Measurements from ENCODE around the gene ELL. TPM values are rescaled to one million over a fixed set of nuclear protein-coding genes. Genes with fewer than 3 reads are reported as not detected.

The ELL gene
- total RNA-seq, 4 donors from 2014 or later, result 4.1 to 43.5 (median 21.7) TPM

GRCh38 chr19:18440415-18440877 is 81.4 kb downstream of the ELL start:
- H3K4me1 ChIP-seq, result peaks cover 0 to 10% of the 10 kb centered on the region in 2 donors
- no peak overlapping the region for H3K4me3 ChIP-seq
- peak overlapping the region in 1 of 2 donors; percentile 21 for H3K27ac ChIP-seq
- H3K27me3 ChIP-seq, result no peaks in the 10 kb centered on the region
- TF ChIP-seq, protein P1, sequence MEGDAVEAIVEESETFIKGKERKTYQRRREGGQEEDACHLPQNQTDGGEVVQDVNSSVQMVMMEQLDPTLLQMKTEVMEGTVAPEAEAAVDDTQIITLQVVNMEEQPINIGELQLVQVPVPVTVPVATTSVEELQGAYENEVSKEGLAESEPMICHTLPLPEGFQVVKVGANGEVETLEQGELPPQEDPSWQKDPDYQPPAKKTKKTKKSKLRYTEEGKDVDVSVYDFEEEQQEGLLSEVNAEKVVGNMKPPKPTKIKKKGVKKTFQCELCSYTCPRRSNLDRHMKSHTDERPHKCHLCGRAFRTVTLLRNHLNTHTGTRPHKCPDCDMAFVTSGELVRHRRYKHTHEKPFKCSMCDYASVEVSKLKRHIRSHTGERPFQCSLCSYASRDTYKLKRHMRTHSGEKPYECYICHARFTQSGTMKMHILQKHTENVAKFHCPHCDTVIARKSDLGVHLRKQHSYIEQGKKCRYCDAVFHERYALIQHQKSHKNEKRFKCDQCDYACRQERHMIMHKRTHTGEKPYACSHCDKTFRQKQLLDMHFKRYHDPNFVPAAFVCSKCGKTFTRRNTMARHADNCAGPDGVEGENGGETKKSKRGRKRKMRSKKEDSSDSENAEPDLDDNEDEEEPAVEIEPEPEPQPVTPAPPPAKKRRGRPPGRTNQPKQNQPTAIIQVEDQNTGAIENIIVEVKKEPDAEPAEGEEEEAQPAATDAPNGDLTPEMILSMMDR (IDR thresholded peaks at IDR 0.05), result peak in 3 of 4 experiments; percentile 8 to 20 (median 18)
- TF ChIP-seq POLR2A (IDR thresholded peaks at IDR 0.05), result no peak
- no peaks in the 10 kb centered on the region for H3K36me3 ChIP-seq
- no peak for DNase-seq
- no peaks in the 10 kb centered on the region for H3K9me3 ChIP-seq
- intact Hi-C loops (cut with DNase I; ENCODE audit: low total_unique reads), result loop anchor here (10.0 kb wide), 1 partner anchor 134 kb away; the partner anchor contains the start of gene UBA52

- TF ChIP-seq, protein P1 (IDR thresholded peaks at IDR 0.05), result no peak
- no peak for TF ChIP-seq POLR2A (IDR thresholded peaks at IDR 0.05)
- H3K9me3 ChIP-seq, result no peaks in the 10 kb centered on the region
- intact Hi-C loops (cut with DNase I; ENCODE audit: low total_unique reads), result loop anchor here (10.0 kb wide), 1 partner anchor 135 kb away; the partner anchor contains the start of gene UBA52
- H3K36me3 ChIP-seq, result no peaks in the 10 kb centered on the region
- peak overlapping the region; percentile 81 to 90 for H3K27ac ChIP-seq
- DNase-seq, result no peak
- peaks cover 0 to 10% of the 10 kb centered on the region in 2 donors for H3K4me1 ChIP-seq
- no peaks in the 10 kb centered on the region for H3K27me3 ChIP-seq
- H3K4me3 ChIP-seq, result no peak overlapping the region
Measured at GRCh38 chr19:18439910-18440237, 82.0 kb downstream of the ELL start.

DNA sequence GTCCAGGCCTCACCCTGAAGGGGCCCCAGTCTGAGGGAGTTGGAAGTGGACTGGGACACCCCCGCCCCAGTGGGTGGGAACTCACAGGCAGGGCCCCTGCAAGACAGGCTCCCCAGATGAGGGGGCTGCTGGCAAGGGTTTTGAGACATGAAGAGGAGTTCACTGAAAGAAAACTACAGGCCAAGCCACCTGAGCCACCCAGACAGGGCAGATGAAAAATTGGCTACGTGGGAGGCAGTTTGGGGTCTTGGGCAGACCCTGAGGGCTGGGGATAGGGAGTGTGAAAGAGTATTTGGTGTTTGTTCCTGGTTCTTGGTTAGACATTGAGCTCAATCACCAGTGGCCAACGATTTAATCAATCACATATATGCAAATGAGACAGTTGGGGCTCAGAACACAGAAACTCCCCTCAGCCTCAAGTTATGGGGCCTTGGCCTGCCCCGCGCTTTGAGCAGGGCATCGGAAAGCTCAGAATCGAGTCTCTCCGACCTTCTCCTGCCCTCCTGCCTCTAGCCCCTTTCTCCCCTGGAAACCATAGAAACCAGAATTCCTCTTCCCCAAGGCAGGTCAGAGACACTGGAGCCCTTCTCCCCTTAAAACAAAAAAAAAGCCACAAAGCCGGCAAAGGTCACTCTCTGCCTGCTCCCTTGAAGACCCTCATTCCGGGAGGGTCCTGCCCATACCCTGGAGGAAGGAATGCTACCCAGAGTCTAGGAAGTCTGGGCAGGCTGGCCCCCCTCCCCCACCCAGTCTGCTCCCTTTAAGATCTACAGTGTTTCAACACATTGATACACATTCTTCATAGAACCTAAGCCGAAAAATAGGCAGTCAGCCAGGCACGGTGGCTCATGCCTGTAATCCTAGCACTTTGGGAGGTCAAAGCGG is 82.6 kb downstream of the ELL start:
- Histone ChIP-seq H3K27ac (peak overlapping the region; percentile 81 to 90), H3K27me3 (no peaks in the 10 kb centered on the region), H3K36me3 (no peaks in the 10 kb centered on the region), H3K4me3 (no peak overlapping the region), H3K9me3 (no peaks in the 10 kb centered on the region), H3K4me1 (peaks cover 0 to 10% of the 10 kb centered on the region in 2 donors)
- peak in 1 of 2 donors; percentile 60 for DNase-seq
- TF ChIP-seq POLR2A (IDR thresholded peaks at IDR 0.05), result no peak
- TF ChIP-seq, protein P1 (IDR thresholded peaks at IDR 0.05), result no peak
- intact Hi-C loops (cut with DNase I; ENCODE audit: low total_unique reads), result no loop called here

GRCh38 chr19:18438331-18439024 is 83.4 kb downstream of the ELL start:
- H3K4me3 ChIP-seq, result peak overlapping the region; percentile 45 to 56
- H3K27me3 ChIP-seq, result no peaks in the 10 kb centered on the region
- no peaks in the 10 kb centered on the region for H3K9me3 ChIP-seq
- TF ChIP-seq POLR2A (IDR thresholded peaks at IDR 0.05), result peak in 1 of 2 donors; percentile 9
- TF ChIP-seq, protein P1 (IDR thresholded peaks at IDR 0.05), result peak in 2 of 4 experiments; percentile 10 to 20
- no peaks in the 10 kb centered on the region for H3K36me3 ChIP-seq
- H3K27ac ChIP-seq, result peak overlapping the region; percentile 81 to 90
- DNase-seq, result peak; percentile 83
- intact Hi-C loops (cut with DNase I; ENCODE audit: low total_unique reads), result no loop called here
- peaks cover 0 to 10% of the 10 kb centered on the region in 2 donors for H3K4me1 ChIP-seq
